Measurements from ENCODE around the gene TGFBRAP1. TPM values are rescaled to one million over a fixed set of nuclear protein-coding genes. Genes with fewer than 3 reads are reported as not detected.

TGFBRAP1 gene
- total RNA-seq, 1 experiment from 2014 or later: 16.7 TPM

DNA sequence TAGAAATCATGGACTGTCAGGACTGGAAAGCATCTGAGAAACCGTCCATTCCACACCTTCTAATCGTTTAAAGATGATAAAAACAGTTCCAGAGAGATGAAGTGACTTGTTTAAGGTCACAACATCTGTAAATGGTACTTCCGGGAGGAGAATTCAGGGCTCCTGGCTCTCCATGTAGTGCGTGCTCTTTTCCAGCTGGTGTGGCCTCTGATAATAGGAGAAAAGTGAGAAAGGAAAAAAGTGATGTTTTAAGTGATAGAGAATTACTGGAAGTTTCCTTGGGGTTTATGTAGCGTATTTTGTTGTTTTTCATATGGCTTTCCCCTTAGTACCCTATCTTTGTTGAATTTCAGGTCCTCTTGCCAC, 8.5 kb upstream of the TGFBRAP1 start:
- H4K20me1 ChIP-seq (ENCODE audit: insufficient read depth): no peaks in the 10 kb centered on the region; the same call in 1 of the 2 replicates
- intact Hi-C loops (cut with micrococcal nuclease; ENCODE audit: unreplicated experiment): no loop called here
- no peaks in the 10 kb centered on the region for H3K9me2 ChIP-seq (ENCODE audit: insufficient read depth)
- ChIA-PET CTCF (no interaction called here), POLR2A (ENCODE audit: unreplicated experiment) (interaction anchor here (0.6 to 0.7 kb wide), 2 partner anchors 18 to 203 kb away, joined by 5 to 13 read pairs; no protein-coding TSS in a partner anchor)
- H3F3A ChIP-seq (ENCODE audit: insufficient read depth, low read depth): peaks cover 9% of the 10 kb centered on the region; the same call in 1 of the 2 replicates
- H3K4me2 ChIP-seq: peak overlapping the region; percentile 89
- TF ChIP-seq EZH2 (IDR thresholded peaks at IDR 0.05; ENCODE audit: low read depth) (no peak), CTCF (conservative IDR thresholded peaks at IDR 0.05) (no peak)
- TSS peak; percentile 47 for BruUV-seq (replicated peaks)
- H3K27ac ChIP-seq: no peak overlapping the region
- H3K4me3 ChIP-seq: peak overlapping the region; percentile 100
- H3K4me1 ChIP-seq (replicated peaks; ENCODE audit: insufficient read depth): peaks cover 20% of the 10 kb centered on the region
- no peaks in the 10 kb centered on the region for H3K27me3 ChIP-seq (ENCODE audit: insufficient read depth, low read depth)
- H3K79me2 ChIP-seq (ENCODE audit: low read depth): peaks cover 52% of the 10 kb centered on the region
- H3K9me3 ChIP-seq (ENCODE audit: insufficient read depth, low read depth): no peaks in the 10 kb centered on the region
- H2AFZ ChIP-seq: peak overlapping the region; percentile 93
- DNase-seq: no peak
- peaks cover 28% of the 10 kb centered on the region for H3K36me3 ChIP-seq (ENCODE audit: low read depth)

- H3K9me2 ChIP-seq (ENCODE audit: insufficient read depth): no peaks in the 10 kb centered on the region
- intact Hi-C loops (cut with micrococcal nuclease; ENCODE audit: unreplicated experiment): no loop called here
- no peaks in the 10 kb centered on the region for H3K27me3 ChIP-seq (ENCODE audit: insufficient read depth, low read depth)
- BruUV-seq (replicated peaks): no TSS peak
- ChIA-PET POLR2A (ENCODE audit: unreplicated experiment) (interaction anchor here (0.6 to 0.7 kb wide), 2 partner anchors 18 to 204 kb away, joined by 5 to 13 read pairs; no protein-coding TSS in a partner anchor), CTCF (no interaction called here)
- peaks cover 23% of the 10 kb centered on the region; the same call in 1 of the 2 replicates for H3K36me3 ChIP-seq (ENCODE audit: low read depth)
- TF ChIP-seq CTCF (conservative IDR thresholded peaks at IDR 0.05): no peak
- TF ChIP-seq EZH2 (IDR thresholded peaks at IDR 0.05; ENCODE audit: low read depth): no peak
- H3K79me2 ChIP-seq (ENCODE audit: low read depth): peaks cover 52% of the 10 kb centered on the region
- H3K9me3 ChIP-seq (ENCODE audit: insufficient read depth, low read depth): no peaks in the 10 kb centered on the region
- H3K4me3 ChIP-seq: peak within 1 kb of the TSS; percentile 100
- peak within 1 kb of the TSS; percentile 96 for H2AFZ ChIP-seq
- DNase-seq: peak; percentile 63 to 77
- peak within 1 kb of the TSS; percentile 98 for H3K27ac ChIP-seq
- H3F3A ChIP-seq (ENCODE audit: insufficient read depth, low read depth): peaks cover 9% of the 10 kb centered on the region; the same call in 1 of the 2 replicates
- H4K20me1 ChIP-seq (ENCODE audit: insufficient read depth): no peaks in the 10 kb centered on the region; the same call in 1 of the 2 replicates
- peak within 1 kb of the TSS; percentile 89 for H3K4me2 ChIP-seq
- H3K4me1 ChIP-seq (replicated peaks; ENCODE audit: insufficient read depth): peaks cover 20% of the 10 kb centered on the region
Observed at GRCh38 chr2:105337122-105338019, 7.8 kb upstream of the TGFBRAP1 start, which contains the start of gene C2orf49. Gene C2orf49, plus strand, starts transcription at chr2:105337540. Its CDS starts 48 bp downstream, at chr2:105337588.

- peaks cover 9% of the 10 kb centered on the region; the same call in 1 of the 2 replicates for H3F3A ChIP-seq (ENCODE audit: insufficient read depth, low read depth)
- ChIA-PET CTCF (no interaction called here), POLR2A (ENCODE audit: unreplicated experiment) (no interaction called here)
- peak overlapping the region; percentile 98 for H3K27ac ChIP-seq
- no peaks in the 10 kb centered on the region; the same call in 1 of the 2 replicates for H4K20me1 ChIP-seq (ENCODE audit: insufficient read depth)
- intact Hi-C loops (cut with micrococcal nuclease; ENCODE audit: unreplicated experiment): no loop called here
- H3K9me2 ChIP-seq (ENCODE audit: insufficient read depth): no peaks in the 10 kb centered on the region
- DNase-seq: no peak
- peak overlapping the region; percentile 87 for H3K4me2 ChIP-seq
- H3K4me3 ChIP-seq: peak overlapping the region; percentile 100
- no peaks in the 10 kb centered on the region for H3K9me3 ChIP-seq (ENCODE audit: insufficient read depth, low read depth)
- TF ChIP-seq CTCF (conservative IDR thresholded peaks at IDR 0.05): no peak
- no peak for TF ChIP-seq EZH2 (IDR thresholded peaks at IDR 0.05; ENCODE audit: low read depth)
- peak overlapping the region; percentile 96 for H2AFZ ChIP-seq
- no peaks in the 10 kb centered on the region for H3K27me3 ChIP-seq (ENCODE audit: insufficient read depth, low read depth)
- BruUV-seq (replicated peaks): TSS peak; percentile 92
- peaks cover 52% of the 10 kb centered on the region for H3K79me2 ChIP-seq (ENCODE audit: low read depth)
- peaks cover 21% of the 10 kb centered on the region; the same call in 1 of the 2 replicates for H3K36me3 ChIP-seq (ENCODE audit: low read depth)
- peaks cover 20% of the 10 kb centered on the region for H3K4me1 ChIP-seq (replicated peaks; ENCODE audit: insufficient read depth)
Observed at GRCh38 chr2:105336786-105337121, 7.2 kb upstream of the TGFBRAP1 start.

Data from PC-9 (cell line).